Measurements from ENCODE around the gene MLEC.

MLEC gene

GRCh38 chr12:120749256-120749655 is 62.3 kb downstream of the MLEC start:
- DNase-seq: no peak

- no peak for DNase-seq
Measured at GRCh38 chr12:120750806-120751205, 63.9 kb downstream of the MLEC start.

GRCh38 chr12:120751389-120751788 is 64.4 kb downstream of the MLEC start:
- no peak for DNase-seq
